PFSK-1 (cell line): ENCODE measurements around the gene OGFR.

Experiments used
- POLR2AphosphoS5 ChIP-seq: IDR thresholded peaks from 2 replicates; pipeline ENCODE4 v1.6.1; 2012; ENCODE audit warnings: low read depth, mild to moderate bottlenecking, control low read depth, low read length, moderate library complexity
- SIN3A ChIP-seq: IDR thresholded peaks from 2 replicates; pipeline ENCODE4 v1.6.1; 2012; ENCODE audit warnings: mild to moderate bottlenecking, low read length, moderate library complexity, borderline replicate concordance; ENCODE audit not compliant: insufficient read depth
- TF ChIP-seq, protein P1 (sequence below), 2 experiments: IDR thresholded peaks; 2 replicates each; pipeline versions ENCODE4 v1.6.1 to v1.8.0; 2011 to 2012; ENCODE audit warnings: low read depth in 2 of 2, low read length in 2 of 2, control low read depth in 1 of 2, inconsistent platforms in 1 of 2, mild to moderate bottlenecking in 1 of 2, moderate library complexity in 1 of 2; ENCODE audit not compliant: insufficient read depth in 1 of 2

DNA sequence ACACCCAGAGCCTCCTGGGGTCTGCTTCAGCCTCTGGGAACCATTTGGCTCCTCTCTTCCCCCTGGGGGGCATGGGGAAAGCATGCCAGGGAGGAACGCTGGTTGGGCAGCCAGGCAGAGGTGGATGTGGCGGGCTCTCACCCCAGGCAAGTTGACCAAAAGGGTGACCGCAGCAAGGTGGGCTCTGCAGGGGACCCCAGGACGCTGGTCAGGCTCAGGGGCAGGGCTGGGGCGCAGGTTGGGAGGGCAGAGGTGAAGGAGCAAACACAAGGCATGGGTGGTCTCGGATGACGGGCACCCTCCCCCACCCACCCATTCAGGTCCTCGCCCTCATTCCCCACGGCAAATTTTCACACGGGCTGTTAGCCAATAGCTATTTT, 38.6 kb upstream of the OGFR start:
- TF ChIP-seq SIN3A: no peak
- TF ChIP-seq, protein P1, sequence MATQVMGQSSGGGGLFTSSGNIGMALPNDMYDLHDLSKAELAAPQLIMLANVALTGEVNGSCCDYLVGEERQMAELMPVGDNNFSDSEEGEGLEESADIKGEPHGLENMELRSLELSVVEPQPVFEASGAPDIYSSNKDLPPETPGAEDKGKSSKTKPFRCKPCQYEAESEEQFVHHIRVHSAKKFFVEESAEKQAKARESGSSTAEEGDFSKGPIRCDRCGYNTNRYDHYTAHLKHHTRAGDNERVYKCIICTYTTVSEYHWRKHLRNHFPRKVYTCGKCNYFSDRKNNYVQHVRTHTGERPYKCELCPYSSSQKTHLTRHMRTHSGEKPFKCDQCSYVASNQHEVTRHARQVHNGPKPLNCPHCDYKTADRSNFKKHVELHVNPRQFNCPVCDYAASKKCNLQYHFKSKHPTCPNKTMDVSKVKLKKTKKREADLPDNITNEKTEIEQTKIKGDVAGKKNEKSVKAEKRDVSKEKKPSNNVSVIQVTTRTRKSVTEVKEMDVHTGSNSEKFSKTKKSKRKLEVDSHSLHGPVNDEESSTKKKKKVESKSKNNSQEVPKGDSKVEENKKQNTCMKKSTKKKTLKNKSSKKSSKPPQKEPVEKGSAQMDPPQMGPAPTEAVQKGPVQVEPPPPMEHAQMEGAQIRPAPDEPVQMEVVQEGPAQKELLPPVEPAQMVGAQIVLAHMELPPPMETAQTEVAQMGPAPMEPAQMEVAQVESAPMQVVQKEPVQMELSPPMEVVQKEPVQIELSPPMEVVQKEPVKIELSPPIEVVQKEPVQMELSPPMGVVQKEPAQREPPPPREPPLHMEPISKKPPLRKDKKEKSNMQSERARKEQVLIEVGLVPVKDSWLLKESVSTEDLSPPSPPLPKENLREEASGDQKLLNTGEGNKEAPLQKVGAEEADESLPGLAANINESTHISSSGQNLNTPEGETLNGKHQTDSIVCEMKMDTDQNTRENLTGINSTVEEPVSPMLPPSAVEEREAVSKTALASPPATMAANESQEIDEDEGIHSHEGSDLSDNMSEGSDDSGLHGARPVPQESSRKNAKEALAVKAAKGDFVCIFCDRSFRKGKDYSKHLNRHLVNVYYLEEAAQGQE (IDR thresholded peaks at IDR 0.05; ENCODE audit: insufficient read depth in 1 of 2, low read depth in 2 of 2, low read length in 2 of 2): no peak
- TF ChIP-seq POLR2AphosphoS5: no peak
